Retinal pigment epithelial cell (primary cell): ENCODE data around the gene SLC6A2.

Experiments
- DNase-seq: peaks from one replicate; pipeline ENCODE4 v3.0.0-alpha.2; 2010; ENCODE audit warnings: low read depth
- H3K4me3 ChIP-seq: 2 replicates; pipeline ENCODE4 v1.5.1; 2011; ENCODE audit warnings: mild to moderate bottlenecking, low read length, control low read depth, moderate library complexity
- TF ChIP-seq, protein P1 (sequence below): conservative IDR thresholded peaks from 2 replicates; pipeline ENCODE4 v1.5.1; 2011; ENCODE audit warnings: low read depth, low read length, control low read depth, inconsistent platforms

Gene SLC6A2

DNA sequence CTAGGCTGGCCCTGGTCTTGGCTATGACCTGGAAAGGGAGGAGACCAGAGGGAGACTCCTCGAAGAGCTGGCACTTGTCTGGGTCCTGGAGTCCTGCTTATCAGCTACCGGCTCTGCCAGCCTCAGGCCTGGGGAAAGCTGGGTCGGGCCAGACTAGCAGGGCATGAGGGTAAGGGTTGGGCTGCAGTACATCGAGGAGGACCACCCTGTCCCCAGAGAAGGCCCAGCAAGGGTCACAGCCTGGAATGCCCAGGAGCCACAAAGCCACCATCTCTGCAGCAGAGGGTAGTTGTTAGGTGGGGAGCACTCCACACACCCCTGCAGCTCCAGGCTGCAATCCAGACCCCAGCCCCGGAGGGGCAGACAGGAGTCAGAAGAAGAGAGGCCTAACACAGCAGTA is 54.0 kb downstream of the SLC6A2 start:
- no peak for DNase-seq
- TF ChIP-seq, protein P1, sequence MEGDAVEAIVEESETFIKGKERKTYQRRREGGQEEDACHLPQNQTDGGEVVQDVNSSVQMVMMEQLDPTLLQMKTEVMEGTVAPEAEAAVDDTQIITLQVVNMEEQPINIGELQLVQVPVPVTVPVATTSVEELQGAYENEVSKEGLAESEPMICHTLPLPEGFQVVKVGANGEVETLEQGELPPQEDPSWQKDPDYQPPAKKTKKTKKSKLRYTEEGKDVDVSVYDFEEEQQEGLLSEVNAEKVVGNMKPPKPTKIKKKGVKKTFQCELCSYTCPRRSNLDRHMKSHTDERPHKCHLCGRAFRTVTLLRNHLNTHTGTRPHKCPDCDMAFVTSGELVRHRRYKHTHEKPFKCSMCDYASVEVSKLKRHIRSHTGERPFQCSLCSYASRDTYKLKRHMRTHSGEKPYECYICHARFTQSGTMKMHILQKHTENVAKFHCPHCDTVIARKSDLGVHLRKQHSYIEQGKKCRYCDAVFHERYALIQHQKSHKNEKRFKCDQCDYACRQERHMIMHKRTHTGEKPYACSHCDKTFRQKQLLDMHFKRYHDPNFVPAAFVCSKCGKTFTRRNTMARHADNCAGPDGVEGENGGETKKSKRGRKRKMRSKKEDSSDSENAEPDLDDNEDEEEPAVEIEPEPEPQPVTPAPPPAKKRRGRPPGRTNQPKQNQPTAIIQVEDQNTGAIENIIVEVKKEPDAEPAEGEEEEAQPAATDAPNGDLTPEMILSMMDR: no peak
- no peak overlapping the region for H3K4me3 ChIP-seq

- no peak for DNase-seq
- no peak overlapping the region for H3K4me3 ChIP-seq
- TF ChIP-seq, protein P1: no peak
Measured at GRCh38 chr16:55710466-55710865, 54.7 kb downstream of the SLC6A2 start.

DNA sequence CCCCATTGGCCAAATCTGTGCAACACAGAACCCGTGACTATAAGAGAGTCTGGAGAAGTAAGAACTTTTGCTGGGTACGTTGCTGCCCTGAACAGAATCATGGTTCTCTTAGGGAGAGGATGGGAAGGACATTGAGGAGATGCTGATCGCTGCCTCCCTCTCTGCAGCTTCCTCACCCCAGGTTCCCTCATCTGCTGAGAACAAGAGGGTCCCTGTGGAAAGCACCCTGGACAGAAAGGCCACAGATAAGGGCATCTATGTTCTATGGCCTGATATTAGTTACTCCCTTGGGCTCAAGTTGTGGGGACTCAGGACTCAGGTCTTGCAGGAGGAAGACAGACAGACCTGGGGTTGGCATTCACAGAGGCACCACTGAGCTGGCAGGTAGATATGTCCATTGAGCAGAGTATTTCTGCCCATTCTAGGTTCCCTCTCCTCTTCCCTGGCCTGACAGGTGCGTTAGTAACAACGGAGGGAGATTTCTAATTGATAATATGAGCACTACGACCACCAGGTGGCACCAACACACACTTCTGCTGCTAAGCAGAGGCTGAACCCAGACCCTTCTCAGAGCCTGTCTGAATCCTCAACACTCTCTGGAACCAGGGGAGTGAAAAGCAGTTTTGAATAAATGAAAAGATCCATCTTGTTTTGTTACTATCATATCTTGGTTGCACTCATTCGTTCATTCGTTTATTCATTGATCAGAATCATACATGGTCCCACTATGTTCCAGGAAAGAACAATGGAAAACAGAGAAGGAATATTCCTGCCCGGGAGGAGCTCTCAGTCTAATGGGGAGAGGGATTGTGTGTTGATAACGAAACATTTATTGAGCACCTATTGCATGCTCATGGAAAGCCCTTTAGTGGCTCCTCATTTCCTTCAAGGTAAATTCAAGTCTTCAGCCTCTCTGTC is 56.4 kb downstream of the SLC6A2 start:
- TF ChIP-seq, protein P1: peak; percentile 69
- DNase-seq: no peak

GRCh38 chr16:55713103-55713502 is 57.3 kb downstream of the SLC6A2 start:
- H3K4me3 ChIP-seq: no peak overlapping the region
- TF ChIP-seq, protein P1: no peak
- DNase-seq: no peak

More for the DNA sequence above, 56.4 kb downstream of the SLC6A2 start:
- H3K4me3 ChIP-seq: no peak overlapping the region

DNA sequence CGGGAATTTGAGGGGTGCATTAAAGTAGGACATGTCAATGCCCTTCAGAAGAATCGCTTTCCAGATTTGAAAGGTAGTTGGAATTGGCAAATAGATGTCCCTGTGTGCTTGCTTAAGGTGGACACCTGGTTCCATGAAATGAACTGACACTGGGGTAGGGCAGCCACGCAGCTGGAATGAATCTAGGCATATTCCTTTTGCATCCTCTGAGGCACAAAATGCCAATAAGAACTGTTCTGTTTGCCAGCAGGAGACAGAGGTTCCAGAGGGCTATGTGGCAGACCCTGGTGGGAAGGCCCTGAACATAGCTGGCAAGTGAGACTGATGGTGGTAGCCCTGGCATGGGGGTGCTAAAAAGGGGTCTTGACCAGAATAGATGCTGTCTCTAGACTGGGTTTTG is 61.5 kb downstream of the SLC6A2 start:
- TF ChIP-seq, protein P1: no peak
- no peak for DNase-seq
- H3K4me3 ChIP-seq: no peak overlapping the region

DNA sequence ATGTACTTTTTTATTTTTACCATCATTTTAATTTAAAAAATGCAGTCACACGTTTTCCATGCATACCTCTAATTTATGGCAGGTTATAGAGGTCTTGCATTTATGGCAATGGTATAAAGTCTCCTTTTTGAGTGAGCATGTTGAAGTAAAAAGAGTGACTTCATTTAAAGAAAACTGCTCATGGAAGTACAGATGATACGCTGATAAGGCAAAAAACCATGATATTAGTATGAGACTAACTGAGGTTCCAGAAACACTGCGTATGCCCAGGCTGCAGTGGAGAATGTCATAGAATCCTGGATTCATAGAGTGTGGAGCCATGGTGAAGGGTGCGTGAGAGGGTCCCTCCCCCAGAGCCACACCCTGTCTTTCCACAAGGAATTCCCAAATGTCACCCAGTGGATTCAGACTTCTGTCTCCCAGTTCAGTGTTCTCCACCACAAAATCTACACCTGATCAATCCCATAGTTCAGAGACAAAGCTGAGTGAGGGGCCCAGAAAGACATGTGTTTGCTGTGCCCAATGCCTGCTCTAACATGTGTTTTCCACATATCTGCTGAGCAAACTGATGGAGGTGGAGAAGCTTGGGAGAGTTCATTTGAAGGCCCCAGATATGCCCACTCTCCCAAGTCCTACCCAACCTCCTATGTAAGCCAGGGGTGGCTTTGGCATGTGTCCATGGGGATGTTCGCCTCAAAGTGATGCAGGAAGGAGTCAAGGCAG is 69.4 kb downstream of the SLC6A2 start:
- TF ChIP-seq, protein P1: no peak
- no peak for DNase-seq

DNA sequence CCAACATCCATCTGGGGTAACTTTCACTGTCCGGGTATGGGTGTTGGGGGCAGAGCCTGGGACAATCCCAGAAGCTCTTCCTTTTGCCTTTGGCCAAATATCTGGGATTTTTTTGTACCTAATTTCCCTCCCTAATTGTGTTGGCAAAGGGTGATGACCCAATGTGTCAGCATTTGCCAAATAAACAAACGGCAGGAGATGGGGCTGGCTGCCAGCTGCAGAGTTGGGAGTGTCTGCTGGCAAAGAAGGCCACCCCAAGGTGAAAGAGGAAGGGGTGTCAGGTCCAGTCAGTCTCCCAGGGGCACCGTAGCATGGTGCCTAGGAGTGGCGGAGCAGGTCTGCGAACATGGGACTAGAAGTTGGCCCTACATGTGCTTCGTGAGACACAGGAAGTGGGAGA is 73.0 kb downstream of the SLC6A2 start:
- TF ChIP-seq, protein P1: no peak
- H3K4me3 ChIP-seq: no peak overlapping the region
- DNase-seq: no peak

More for the DNA sequence above, 69.4 kb downstream of the SLC6A2 start:
- no peak overlapping the region for H3K4me3 ChIP-seq
